MCF 10A (cell line): ENCODE data around the gene EMX2. TPM values are rescaled to one million over a fixed set of nuclear protein-coding genes. Genes with fewer than 3 reads are reported as not detected.

Experiments
- BruUV-seq: library from RNA; stranded (reverse); fragments of 400-500 nt; replicated peaks from 2 replicates; lab custom pipeline; 2021; lab: Mats Ljungman, UMichigan
- CTCF ChIA-PET: fragments of 300-600 bp; sonication (Branson Sonifier 250); formaldehyde crosslinking; extraction: SDS; loops from one replicate; lab custom pipeline; 2021; ENCODE audit warnings: antibody characterized with exemption, inconsistent platforms; lab: Yijun Ruan, JAX
- POLR2A ChIA-PET: fragments of 300-600, 350-650 bp; sonication (Branson Sonifier 250); formaldehyde crosslinking; extraction: SDS; loops from one replicate; lab custom pipeline; 2020; ENCODE audit warnings: antibody characterized with exemption, inconsistent platforms; lab: Yijun Ruan, JAX
- DNase-seq: peaks from one replicate; pipeline ENCODE4 v3.0.0-alpha.2; 2018; ENCODE audit not compliant: unreplicated experiment
- H3K27ac Mint-ChIP-seq: one replicate; pipeline ENCODE4 v1.8.0; 2022; ENCODE audit warnings: mild to moderate bottlenecking, low read depth, mixed read lengths; ENCODE audit not compliant: unreplicated experiment
- H3K27me3 Mint-ChIP-seq: one replicate; pipeline ENCODE4 v1.8.0; 2022; ENCODE audit warnings: mixed read lengths; ENCODE audit not compliant: insufficient read depth, unreplicated experiment
- H3K36me3 Mint-ChIP-seq: one replicate; pipeline ENCODE4 v1.8.0; 2022; ENCODE audit warnings: mild to moderate bottlenecking, moderate library complexity, mixed read lengths; ENCODE audit not compliant: insufficient read depth, unreplicated experiment
- H3K4me1 Mint-ChIP-seq: one replicate; pipeline ENCODE4 v1.8.0; 2022; ENCODE audit warnings: mixed read lengths; ENCODE audit not compliant: insufficient read depth, unreplicated experiment
- H3K4me3 Mint-ChIP-seq: one replicate; pipeline ENCODE4 v1.8.0; 2022; ENCODE audit warnings: mild to moderate bottlenecking, moderate library complexity, mixed read lengths; ENCODE audit not compliant: unreplicated experiment
- H3K9me3 Mint-ChIP-seq: one replicate; pipeline ENCODE4 v1.8.0; 2022; ENCODE audit warnings: mixed read lengths; ENCODE audit not compliant: unreplicated experiment
- CTCF ChIP-seq: fragments of 200-600 bp; IDR thresholded peaks from one replicate; pipeline ENCODE4 v1.8.0; 2022; ENCODE audit warnings: antibody characterized with exemption, mild to moderate bottlenecking; ENCODE audit not compliant: unreplicated experiment
- intact Hi-C: fragments of 100-400 bp; cut with micrococcal nuclease; formaldehyde crosslinking; loops from 2 replicates; pipeline ENCODE4 v1.14.1; 2022
- total RNA-seq: library from RNA; stranded (reverse); gene quantifications from 2 replicates; pipeline ENCODE4 v1.2.3, GENCODE V29; 2022

EMX2 gene
- total RNA-seq, 1 experiment from 2014 or later = not detected

GRCh38 chr10:117518246-117518645, 24.3 kb upstream of the EMX2 start:
- TF ChIP-seq CTCF = no peak
- H3K9me3 Mint-ChIP-seq = no peaks in the 10 kb centered on the region
- no peaks in the 10 kb centered on the region for H3K36me3 Mint-ChIP-seq
- intact Hi-C loops = no loop called here
- H3K27ac Mint-ChIP-seq = no peak overlapping the region
- H3K4me3 Mint-ChIP-seq = no peak overlapping the region
- no TSS peak for BruUV-seq
- peaks cover 5% of the 10 kb centered on the region for H3K27me3 Mint-ChIP-seq
- no peak for DNase-seq
- POLR2A ChIA-PET = no interaction called here
- no peaks in the 10 kb centered on the region for H3K4me1 Mint-ChIP-seq
- CTCF ChIA-PET = interaction anchor here (1.0 kb wide), 1 partner anchor 20 kb away, joined by 3 read pairs; no protein-coding TSS in a partner anchor

GRCh38 chr10:117519286-117519685, 23.3 kb upstream of the EMX2 start:
- no peak overlapping the region for H3K4me3 Mint-ChIP-seq
- H3K27ac Mint-ChIP-seq = no peak overlapping the region
- no TSS peak for BruUV-seq
- H3K9me3 Mint-ChIP-seq = no peaks in the 10 kb centered on the region
- TF ChIP-seq CTCF = no peak
- no peaks in the 10 kb centered on the region for H3K36me3 Mint-ChIP-seq
- no peak for DNase-seq
- CTCF ChIA-PET = interaction anchor here (0.6 to 1.0 kb wide), 2 partner anchors 19 to 310 kb away, joined by 3 to 4 read pairs; no protein-coding TSS in a partner anchor
- no peaks in the 10 kb centered on the region for H3K4me1 Mint-ChIP-seq
- POLR2A ChIA-PET = no interaction called here
- peaks cover 11% of the 10 kb centered on the region for H3K27me3 Mint-ChIP-seq
- intact Hi-C loops = no loop called here

GRCh38 chr10:117519879-117520278, 22.7 kb upstream of the EMX2 start:
- Mint-ChIP-seq H3K27ac (no peak overlapping the region), H3K9me3 (no peaks in the 10 kb centered on the region), H3K36me3 (no peaks in the 10 kb centered on the region), H3K4me1 (no peaks in the 10 kb centered on the region), H3K4me3 (no peak overlapping the region), H3K27me3 (peaks cover 11% of the 10 kb centered on the region)
- CTCF ChIA-PET = interaction anchor here (0.6 kb wide), 1 partner anchor 74 kb away, joined by 3 read pairs; no protein-coding TSS in a partner anchor
- no TSS peak for BruUV-seq
- DNase-seq = no peak
- TF ChIP-seq CTCF = no peak
- POLR2A ChIA-PET = interaction anchor here (0.7 kb wide), 1 partner anchor 324 kb away, joined by 3 read pairs; no protein-coding TSS in a partner anchor
- intact Hi-C loops = no loop called here

GRCh38 chr10:117530791-117531190, 11.8 kb upstream of the EMX2 start:
- Mint-ChIP-seq H3K4me3 (no peak overlapping the region), H3K36me3 (no peaks in the 10 kb centered on the region), H3K27ac (no peak overlapping the region), H3K9me3 (no peaks in the 10 kb centered on the region), H3K27me3 (peaks cover 68% of the 10 kb centered on the region), H3K4me1 (no peaks in the 10 kb centered on the region)
- ChIA-PET CTCF (interaction anchor here (1.0 kb wide), 1 partner anchor 929 kb away, joined by 3 read pairs; no protein-coding TSS in a partner anchor), POLR2A (no interaction called here)
- no peak for DNase-seq
- no peak for TF ChIP-seq CTCF
- BruUV-seq = no TSS peak
- intact Hi-C loops = loop anchor here (10.0 kb wide), 2 partner anchors 154 to 284 kb away; no protein-coding TSS in a partner anchor
